GM19239 (cell line): Measurements from ENCODE around the gene UPF2.

Source experiments
- DNase-seq: peaks from one replicate; pipeline ENCODE4 v3.0.0; 2011; ENCODE audit warnings: low spot score; ENCODE audit not compliant: insufficient read length
- FAIRE-seq: peaks from 2 replicates; lab custom pipeline; 2011; peaks lifted over from hg19 to GRCh38; lab: Jason Lieb, UNC

The UPF2 gene

DNA sequence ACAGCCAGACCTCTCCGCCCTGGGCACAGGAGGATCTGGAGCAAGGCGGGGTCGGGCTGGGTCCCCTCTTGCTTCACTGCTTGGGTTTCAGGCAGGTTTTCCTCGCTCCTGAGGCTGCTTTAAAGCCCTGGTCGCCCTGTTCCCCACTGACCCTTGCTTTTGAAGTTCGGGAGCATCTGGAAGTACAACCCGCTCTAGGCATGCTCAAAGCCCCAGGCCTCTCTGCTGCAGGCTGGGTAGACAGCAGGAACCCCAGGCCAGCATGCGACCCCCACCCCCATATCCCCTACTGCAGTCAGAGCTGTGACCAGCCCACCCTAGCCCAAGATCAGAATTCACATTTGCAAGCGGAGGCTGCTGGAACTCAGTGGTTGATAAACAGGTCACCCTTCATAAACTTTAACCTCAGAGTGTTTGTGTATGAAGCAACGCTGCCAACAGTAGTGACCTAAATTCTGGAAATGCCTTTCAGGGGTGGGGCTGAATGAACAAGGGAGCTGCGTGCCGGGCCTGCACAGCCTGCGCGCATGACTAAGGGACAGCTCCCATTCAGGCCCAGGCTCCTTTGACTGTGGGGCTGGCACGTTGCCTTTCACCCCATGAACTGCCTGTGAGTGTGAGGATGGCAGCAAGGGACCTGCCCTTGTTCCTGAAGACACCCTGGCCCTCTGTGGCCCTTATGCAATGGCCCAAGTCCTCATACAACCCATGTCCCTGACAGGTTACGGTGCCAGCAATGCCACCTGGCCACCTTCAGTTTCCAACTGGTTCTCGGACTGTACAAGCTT is 166.9 kb downstream of the UPF2 start:
- FAIRE-seq (no peak), DNase-seq (no peak)

DNA sequence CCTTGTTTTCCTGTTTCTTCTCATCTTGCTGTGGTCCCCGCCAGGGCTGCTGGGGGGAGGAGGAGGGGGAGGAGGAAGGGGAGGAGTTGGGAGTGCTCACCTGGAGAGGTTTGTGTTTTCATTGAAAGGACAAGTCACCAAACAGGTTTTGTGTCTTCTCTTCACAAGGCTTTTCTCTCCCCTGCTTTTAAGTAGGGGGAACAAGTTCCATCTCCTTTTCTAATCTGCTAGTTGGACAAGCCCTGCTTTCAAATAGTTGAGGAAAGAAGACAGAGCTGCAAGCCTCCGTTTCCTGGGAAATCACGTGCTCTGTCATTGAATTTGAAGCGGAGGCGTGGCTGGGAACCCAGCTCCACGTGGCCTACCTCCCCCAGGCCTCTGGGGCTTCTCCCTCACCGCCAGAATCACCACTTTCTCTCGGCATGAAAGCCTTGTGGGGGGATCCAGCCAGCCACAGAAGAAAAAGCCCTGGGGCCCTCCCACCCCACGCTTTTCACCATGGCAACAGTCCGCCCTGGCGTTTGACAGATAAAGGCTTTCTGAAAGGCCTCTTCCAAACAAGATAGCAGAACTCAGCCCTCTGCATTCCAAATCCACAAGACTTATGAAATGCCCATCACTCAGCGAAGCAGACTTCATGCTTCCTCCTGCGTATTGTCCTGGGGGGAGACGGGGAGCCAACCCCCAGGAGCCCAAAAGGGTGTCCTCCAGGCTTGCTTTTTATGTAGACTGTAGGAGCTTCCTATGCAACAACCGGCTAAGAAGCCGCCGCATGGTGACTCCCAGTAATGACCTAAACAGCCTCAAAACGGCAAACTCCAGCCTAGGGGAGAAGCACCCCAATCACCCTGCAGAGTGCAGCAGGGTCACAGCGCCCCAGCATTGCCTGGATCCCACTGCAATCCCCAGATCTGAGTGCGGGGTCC is 167.8 kb downstream of the UPF2 start:
- DNase-seq (peak; percentile 29), FAIRE-seq (no peak)

DNA sequence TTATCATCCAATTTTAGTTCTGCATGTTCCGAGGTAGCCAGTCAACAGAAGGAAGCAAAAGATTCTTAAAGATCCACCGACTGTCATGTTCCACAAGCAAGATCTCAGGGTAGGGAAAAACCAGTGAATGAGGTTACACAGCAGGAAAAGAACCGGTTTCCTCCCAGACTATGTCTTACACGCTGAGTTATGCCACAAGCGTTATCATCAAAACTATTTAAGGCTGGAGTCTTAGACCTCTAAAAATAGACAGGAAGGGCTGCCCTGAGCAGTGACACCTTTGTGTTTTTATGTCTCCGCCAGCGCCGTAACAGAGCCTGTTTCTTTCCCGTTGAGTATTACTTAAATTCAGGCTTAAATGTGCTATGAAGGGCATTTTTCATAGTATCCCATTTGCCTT is 171.1 kb downstream of the UPF2 start:
- no peak for FAIRE-seq
- no peak for DNase-seq

DNA sequence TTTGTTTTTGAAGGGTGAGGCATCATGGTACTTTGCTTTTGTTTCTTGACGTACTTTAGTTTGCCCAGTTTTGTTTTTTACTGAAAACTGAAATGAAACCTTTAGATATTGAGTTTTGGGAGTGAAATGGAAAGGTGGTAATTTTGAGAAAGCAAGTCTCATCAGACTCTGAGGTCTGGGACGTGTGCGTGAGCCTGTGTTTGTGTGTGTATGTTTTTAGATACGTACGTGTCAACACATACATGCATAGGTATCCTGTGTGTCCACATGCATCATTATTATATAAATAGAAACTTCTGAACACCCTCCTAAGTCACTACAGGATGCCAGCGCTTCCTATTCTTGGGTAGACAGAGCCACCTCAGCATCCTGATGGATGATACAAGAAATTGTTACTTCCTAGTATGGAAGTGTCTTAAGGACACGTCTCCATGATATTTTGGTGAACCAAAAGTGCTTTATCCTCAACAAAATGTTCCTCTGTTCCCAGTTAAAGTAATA is 171.7 kb downstream of the UPF2 start:
- DNase-seq (no peak), FAIRE-seq (no peak)

DNA sequence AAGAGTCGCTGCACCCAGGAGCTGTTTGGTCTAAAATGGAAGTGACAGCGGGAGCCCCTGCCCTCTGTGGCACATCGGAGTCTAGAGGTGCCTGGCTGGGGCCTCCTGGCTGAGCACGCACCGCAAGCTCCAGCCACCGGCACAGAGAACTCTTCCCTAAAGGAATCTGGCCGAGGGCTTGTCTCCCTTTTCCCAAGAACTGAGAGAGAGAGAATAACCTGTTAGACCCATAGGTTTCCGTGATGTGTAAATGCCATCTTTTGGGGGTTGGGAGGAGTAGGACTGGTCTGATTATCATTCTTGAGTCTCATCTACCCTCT is 172.2 kb downstream of the UPF2 start:
- DNase-seq, result no peak
- FAIRE-seq, result no peak
